ENCODE measurements around the gene SLFN13.
"Not testable (repeated sequence)": the region's sequence is repeated elsewhere in the genome, so short reads cannot be mapped to it uniquely, and the experiment has no call there.

Gene SLFN13

GRCh38 chr17:35448214-35448898 is at the start of gene SLFN13:
SLFN13 (minus strand) TSS chr17:35448766; CDS start chr17:35445680, 3,086 bp downstream.
- no peaks in the 10 kb centered on the region for H3K36me3 Mint-ChIP-seq (ENCODE audit: low read depth)

GRCh38 chr17:35496451-35497290 is 48.1 kb upstream of the SLFN13 start:
- Mint-ChIP-seq H3K4me1 (ENCODE audit: low read depth) (peaks cover 79% of the 10 kb centered on the region), H3K27ac (no peak overlapping the region), H3K36me3 (ENCODE audit: low read depth) (peaks cover 53% of the 10 kb centered on the region), H3K27me3 (peaks cover 4% of the 10 kb centered on the region), H3K9me3 (no peaks in the 10 kb centered on the region), H3K4me3 (no peak overlapping the region)

More at GRCh38 chr17:35448214-35448898, at the start of gene SLFN13:
- Mint-ChIP-seq H3K4me3 (peak within 1 kb of the TSS; percentile 76), H3K9me3 (no peaks in the 10 kb centered on the region), H3K27ac (peak within 1 kb of the TSS; percentile 83), H3K27me3 (no peaks in the 10 kb centered on the region), H3K4me1 (ENCODE audit: low read depth) (peaks cover 30% of the 10 kb centered on the region)

GRCh38 chr17:35493040-35493439 is 44.5 kb upstream of the SLFN13 start:
- Mint-ChIP-seq H3K4me3 (no peak overlapping the region), H3K27ac (no peak overlapping the region), H3K27me3 (peaks cover 6% of the 10 kb centered on the region), H3K4me1 (ENCODE audit: low read depth) (peaks cover 58% of the 10 kb centered on the region), H3K9me3 (peaks cover 7% of the 10 kb centered on the region), H3K36me3 (ENCODE audit: low read depth) (peaks cover 59% of the 10 kb centered on the region)

GRCh38 chr17:35491417-35491816 is 42.9 kb upstream of the SLFN13 start:
- Mint-ChIP-seq H3K27ac (no peak overlapping the region), H3K4me3 (no peak overlapping the region), H3K4me1 (ENCODE audit: low read depth) (peaks cover 61% of the 10 kb centered on the region), H3K9me3 (peaks cover 7% of the 10 kb centered on the region), H3K27me3 (peaks cover 3% of the 10 kb centered on the region), H3K36me3 (ENCODE audit: low read depth) (peaks cover 57% of the 10 kb centered on the region)

- peaks cover 7% of the 10 kb centered on the region for H3K9me3 Mint-ChIP-seq
- peaks cover 71% of the 10 kb centered on the region for H3K36me3 Mint-ChIP-seq (ENCODE audit: low read depth)
- H3K4me3 Mint-ChIP-seq, result no peak overlapping the region
- H3K4me1 Mint-ChIP-seq (ENCODE audit: low read depth), result peaks cover 62% of the 10 kb centered on the region
- peaks cover 3% of the 10 kb centered on the region for H3K27me3 Mint-ChIP-seq
- H3K27ac Mint-ChIP-seq, result no peak overlapping the region
Measured at GRCh38 chr17:35489944-35490343, 41.4 kb upstream of the SLFN13 start.

- peaks cover 81% of the 10 kb centered on the region for H3K36me3 Mint-ChIP-seq (ENCODE audit: low read depth)
- peaks cover 60% of the 10 kb centered on the region for H3K4me1 Mint-ChIP-seq (ENCODE audit: low read depth)
- H3K27ac Mint-ChIP-seq, result no peak overlapping the region
- peaks cover 7% of the 10 kb centered on the region for H3K9me3 Mint-ChIP-seq
- peaks cover 3% of the 10 kb centered on the region for H3K27me3 Mint-ChIP-seq
- H3K4me3 Mint-ChIP-seq, result no peak overlapping the region
Measured at GRCh38 chr17:35488991-35489390, 40.4 kb upstream of the SLFN13 start.

GRCh38 chr17:35486920-35487732 is 38.6 kb upstream of the SLFN13 start:
- peak overlapping the region; percentile 93 for H3K27ac Mint-ChIP-seq
- H3K4me3 Mint-ChIP-seq, result peak overlapping the region; percentile 84
- H3K9me3 Mint-ChIP-seq, result peaks cover 7% of the 10 kb centered on the region
- H3K4me1 Mint-ChIP-seq (ENCODE audit: low read depth), result peaks cover 47% of the 10 kb centered on the region
- H3K36me3 Mint-ChIP-seq (ENCODE audit: low read depth), result peaks cover 82% of the 10 kb centered on the region
- peaks cover 3% of the 10 kb centered on the region for H3K27me3 Mint-ChIP-seq

- Mint-ChIP-seq H3K36me3 (ENCODE audit: low read depth) (peaks cover 85% of the 10 kb centered on the region), H3K27ac (no peak overlapping the region), H3K4me3 (no peak overlapping the region), H3K4me1 (ENCODE audit: low read depth) (peaks cover 11% of the 10 kb centered on the region), H3K9me3 (peaks cover 23% of the 10 kb centered on the region), H3K27me3 (no peaks in the 10 kb centered on the region)
Measured at GRCh38 chr17:35479271-35479670, 30.7 kb upstream of the SLFN13 start.

- no peaks in the 10 kb centered on the region for H3K27me3 Mint-ChIP-seq
- H3K4me1 Mint-ChIP-seq (ENCODE audit: low read depth), result peaks cover 7% of the 10 kb centered on the region
- H3K27ac Mint-ChIP-seq, result no peak overlapping the region
- H3K4me3 Mint-ChIP-seq, result no peak overlapping the region
- H3K36me3 Mint-ChIP-seq (ENCODE audit: low read depth), result peaks cover 88% of the 10 kb centered on the region
- peaks cover 23% of the 10 kb centered on the region for H3K9me3 Mint-ChIP-seq
Measured at GRCh38 chr17:35477248-35477647, 28.7 kb upstream of the SLFN13 start.

- H3K9me3 Mint-ChIP-seq, result peaks cover 23% of the 10 kb centered on the region
- no peak overlapping the region for H3K4me3 Mint-ChIP-seq
- H3K27me3 Mint-ChIP-seq, result no peaks in the 10 kb centered on the region
- peaks cover 7% of the 10 kb centered on the region for H3K4me1 Mint-ChIP-seq (ENCODE audit: low read depth)
- H3K27ac Mint-ChIP-seq, result peak overlapping the region; percentile 26
- H3K36me3 Mint-ChIP-seq (ENCODE audit: low read depth), result peaks cover 89% of the 10 kb centered on the region
Measured at GRCh38 chr17:35476283-35476820, 27.8 kb upstream of the SLFN13 start.

GRCh38 chr17:35468475-35468874 is 19.9 kb upstream of the SLFN13 start:
- Mint-ChIP-seq H3K27me3 (no peaks in the 10 kb centered on the region), H3K27ac (no peak overlapping the region), H3K4me1 (ENCODE audit: low read depth) (peaks cover 31% of the 10 kb centered on the region), H3K9me3 (peaks cover 7% of the 10 kb centered on the region), H3K4me3 (no peak overlapping the region), H3K36me3 (ENCODE audit: low read depth) (peaks cover 46% of the 10 kb centered on the region)

- Mint-ChIP-seq H3K4me3 (no peak overlapping the region), H3K27ac (no peak overlapping the region), H3K4me1 (ENCODE audit: low read depth) (peaks cover 31% of the 10 kb centered on the region), H3K9me3 (peaks cover 7% of the 10 kb centered on the region), H3K27me3 (no peaks in the 10 kb centered on the region), H3K36me3 (ENCODE audit: low read depth) (peaks cover 39% of the 10 kb centered on the region)
Measured at GRCh38 chr17:35467824-35468223, 19.3 kb upstream of the SLFN13 start.

- peak overlapping the region; percentile 77 for H3K4me3 Mint-ChIP-seq
- peak overlapping the region; percentile 83 for H3K27ac Mint-ChIP-seq
- H3K9me3 Mint-ChIP-seq, result peaks cover 11% of the 10 kb centered on the region
- peaks cover 23% of the 10 kb centered on the region for H3K4me1 Mint-ChIP-seq (ENCODE audit: low read depth)
- H3K27me3 Mint-ChIP-seq, result no peaks in the 10 kb centered on the region
- peaks cover 26% of the 10 kb centered on the region for H3K36me3 Mint-ChIP-seq (ENCODE audit: low read depth)
Measured at GRCh38 chr17:35460354-35460851, 11.8 kb upstream of the SLFN13 start.

GRCh38 chr17:35454035-35454434 is 5.5 kb upstream of the SLFN13 start:
- not testable (repeated sequence) for H3K4me3 Mint-ChIP-seq; H3K4me1 Mint-ChIP-seq (ENCODE audit: low read depth); H3K9me3 Mint-ChIP-seq; H3K27ac Mint-ChIP-seq; H3K27me3 Mint-ChIP-seq; H3K36me3 Mint-ChIP-seq (ENCODE audit: low read depth)
